Fibroblast of lung (primary cell): ENCODE measurements around the gene ABHD16A. TPM values are rescaled to one million over a fixed set of nuclear protein-coding genes. Genes with fewer than 3 reads are reported as not detected.

Experiments used
- DNase-seq, 2 donors: peaks; one replicate each; pipeline versions ENCODE4 v3.0.0 to v3.0.0-alpha.2; 2010; ENCODE audit warnings: low read depth in 2 of 2
- H2AFZ ChIP-seq: 2 replicates; pipeline ENCODE4 v1.5.1; 2012; ENCODE audit warnings: low read length, control low read depth, inconsistent platforms
- H3K27ac ChIP-seq: 2 replicates; pipeline ENCODE4 v1.5.1; 2011; ENCODE audit warnings: low read length, control low read depth; ENCODE audit not compliant: insufficient read depth
- H3K27me3 ChIP-seq: 2 replicates; pipeline ENCODE4 v1.5.1; 2011; ENCODE audit warnings: mild to moderate bottlenecking, low read length; ENCODE audit not compliant: control insufficient read depth, insufficient read depth
- H3K36me3 ChIP-seq: 2 replicates; pipeline ENCODE4 v1.5.1; 2011; ENCODE audit warnings: low read length; ENCODE audit not compliant: control insufficient read depth, insufficient read depth
- H3K4me1 ChIP-seq: 2 replicates; pipeline ENCODE4 v1.5.1; 2011; ENCODE audit warnings: low read length; ENCODE audit not compliant: control insufficient read depth, insufficient read depth; ENCODE audit errors: extremely low read depth
- H3K4me2 ChIP-seq: 2 replicates; pipeline ENCODE4 v1.5.1; 2011; ENCODE audit warnings: low read length, control low read depth; ENCODE audit not compliant: insufficient read depth; ENCODE audit errors: extremely low read depth
- H3K4me3 ChIP-seq, 4 experiments: fragments of 200-600 bp in 1 of 4; sonication (generic) in 1 of 4; replicated peaks in 1 of 4; 2 replicates each; pipeline ENCODE4 v1.5.1; 2011 to 2016; ENCODE audit warnings: low read length in 4 of 4, low read depth in 3 of 4, mild to moderate bottlenecking in 3 of 4, control low read depth in 2 of 4, inconsistent platforms in 1 of 4, mixed read lengths in 1 of 4; ENCODE audit not compliant: insufficient read depth in 1 of 4; ENCODE audit errors: control extremely low read depth in 1 of 4
- H3K79me2 ChIP-seq: 2 replicates; pipeline ENCODE4 v1.5.1; 2012; ENCODE audit warnings: mild to moderate bottlenecking, low read length, inconsistent platforms; ENCODE audit not compliant: control insufficient read depth, insufficient read depth
- H3K9ac ChIP-seq: 2 replicates; pipeline ENCODE4 v1.5.1; 2011; ENCODE audit warnings: mild to moderate bottlenecking, low read length, control low read depth; ENCODE audit not compliant: insufficient read depth
- H3K9me3 ChIP-seq: 2 replicates; pipeline ENCODE4 v1.5.1; 2012; ENCODE audit warnings: low read depth, low read length; ENCODE audit not compliant: control insufficient read depth, insufficient read depth
- H4K20me1 ChIP-seq: 2 replicates; pipeline ENCODE4 v1.5.1; 2011; ENCODE audit warnings: low read length; ENCODE audit not compliant: control insufficient read depth, insufficient read depth; ENCODE audit errors: extremely low read depth
- CTCF ChIP-seq, 2 donors: IDR thresholded peaks in 1 of 2; conservative IDR thresholded peaks in 1 of 2; 1 replicate in 1 of 2; 2 replicates in 1 of 2; pipeline ENCODE4 v1.5.1; 2011 to 2012; ENCODE audit warnings: low read length in 2 of 2, control low read depth in 1 of 2, inconsistent platforms in 1 of 2, low read depth in 1 of 2, mild to moderate bottlenecking in 1 of 2
- EZH2 ChIP-seq: IDR thresholded peaks from 2 replicates; pipeline ENCODE4 v1.5.1; 2012; ENCODE audit warnings: low read length, control low read depth, mild to moderate bottlenecking; ENCODE audit errors: missing control alignments
- polyA plus RNA-seq, 2 donors: library from polyadenylated mRNA; depleted of rRNA in 1 of 2; stranded (reverse) in 1 of 2; unstranded in 1 of 2; fragments of >200 nt; gene quantifications; 2 replicates each; pipeline ENCODE4 v1.2.1, GENCODE V29; 2011 to 2012; ENCODE audit warnings: missing spikeins in 1 of 2
- total RNA-seq: library from RNA; depleted of rRNA; stranded (reverse); fragments of >200 nt; gene quantifications from 2 replicates; pipeline ENCODE4 v1.2.1, GENCODE V29; 2014

Gene ABHD16A
- total and polyA plus RNA-seq, 2 donors (not counting 1 experiment from before 2014, with no cell fraction given), result 25.1 to 72.0 TPM

- no peak within 1 kb of the TSS for H3K4me2 ChIP-seq
- no peaks in the 10 kb centered on the region for H3K79me2 ChIP-seq
- H3K27me3 ChIP-seq, result peaks cover 24% of the 10 kb centered on the region
- H2AFZ ChIP-seq, result no peak within 1 kb of the TSS
- no peak for TF ChIP-seq CTCF (conservative IDR thresholded peaks at IDR 0.05 in 1 of 2, IDR thresholded peaks at IDR 0.05 in 1 of 2; ENCODE audit: low read depth in 1 of 2, low read length in 2 of 2)
- TF ChIP-seq EZH2, result no peak
- H3K36me3 ChIP-seq, result no peaks in the 10 kb centered on the region
- no peaks in the 10 kb centered on the region for H3K9me3 ChIP-seq
- no peak within 1 kb of the TSS for H3K27ac ChIP-seq
- H3K9ac ChIP-seq, result no peak within 1 kb of the TSS
- DNase-seq, result no peak
- H3K4me1 ChIP-seq, result no peaks in the 10 kb centered on the region
- no peaks in the 10 kb centered on the region for H4K20me1 ChIP-seq
- H3K4me3 ChIP-seq, result no peak within 1 kb of the TSS
Observed at GRCh38 chr6:31715022-31715958, 12.2 kb upstream of the ABHD16A start, which contains the start of gene LY6G6D. LY6G6D (plus strand) TSS chr6:31715348; CDS start chr6:31715356, 8 bp downstream.

GRCh38 chr6:31713991-31714684 is 11.0 kb upstream of the ABHD16A start:
- Histone ChIP-seq H3K4me1 (no peaks in the 10 kb centered on the region), H3K36me3 (no peaks in the 10 kb centered on the region), H2AFZ (no peak overlapping the region), H3K4me2 (no peak overlapping the region), H3K27me3 (peaks cover 24% of the 10 kb centered on the region), H3K9ac (no peak overlapping the region), H3K4me3 (no peak overlapping the region), H3K9me3 (no peaks in the 10 kb centered on the region), H3K27ac (no peak overlapping the region), H4K20me1 (no peaks in the 10 kb centered on the region), H3K79me2 (no peaks in the 10 kb centered on the region)
- no peak for DNase-seq
- TF ChIP-seq CTCF (conservative IDR thresholded peaks at IDR 0.05 in 1 of 2, IDR thresholded peaks at IDR 0.05 in 1 of 2; ENCODE audit: low read depth in 1 of 2, low read length in 2 of 2) (no peak), EZH2 (no peak)

DNA sequence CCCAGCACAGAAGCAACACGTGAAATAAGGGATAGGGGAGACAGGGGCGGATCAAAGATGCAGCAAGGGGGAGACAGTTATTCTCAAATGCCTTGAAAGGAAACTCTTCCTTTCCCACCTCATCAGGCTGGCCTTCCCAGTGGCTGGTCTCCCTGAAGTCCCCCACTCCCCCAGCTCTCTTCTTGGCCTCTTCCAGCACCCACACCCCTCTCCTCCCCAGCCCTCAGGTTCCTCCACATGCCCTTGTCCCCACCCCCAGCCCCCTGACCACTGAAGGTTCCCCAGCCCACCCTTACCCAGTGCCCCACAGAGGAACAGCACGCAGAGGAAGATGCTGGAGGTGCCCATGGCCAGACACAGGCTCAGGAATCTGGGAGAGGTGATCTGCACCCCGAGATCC is 10.3 kb upstream of the ABHD16A start:
- H3K4me3 ChIP-seq, result no peak overlapping the region
- DNase-seq, result no peak

More for the DNA sequence above, 10.3 kb upstream of the ABHD16A start:
- Histone ChIP-seq H4K20me1 (no peaks in the 10 kb centered on the region), H3K79me2 (no peaks in the 10 kb centered on the region), H2AFZ (no peak overlapping the region), H3K27ac (no peak overlapping the region), H3K4me1 (no peaks in the 10 kb centered on the region), H3K27me3 (peaks cover 24% of the 10 kb centered on the region), H3K9ac (no peak overlapping the region), H3K36me3 (no peaks in the 10 kb centered on the region), H3K9me3 (no peaks in the 10 kb centered on the region), H3K4me2 (no peak overlapping the region)
- TF ChIP-seq CTCF (conservative IDR thresholded peaks at IDR 0.05 in 1 of 2, IDR thresholded peaks at IDR 0.05 in 1 of 2; ENCODE audit: low read depth in 1 of 2, low read length in 2 of 2) (no peak), EZH2 (no peak)
